ENCODE results near the gene CCNG1.

GRCh38 chr5:163395792-163396191 is 41.6 kb upstream of the CCNG1 start:
- TF ChIP-seq EGR1 (IDR thresholded peaks at IDR 0.05) (no peak), MAX (IDR thresholded peaks at IDR 0.05) (no peak), FOXM1 (IDR thresholded peaks at IDR 0.05; ENCODE audit: borderline replicate concordance, low read depth) (no peak), USF1 (IDR thresholded peaks at IDR 0.05) (no peak), TAF1 (IDR thresholded peaks at IDR 0.05; ENCODE audit: low read depth) (no peak), CEBPB (IDR thresholded peaks at IDR 0.05) (no peak), TCF12 (IDR thresholded peaks at IDR 0.05; ENCODE audit: low read depth) (no peak)

Measured in Ishikawa (cell line).